GM12872 (cell line): Measurements from ENCODE around the gene NFATC2.

Source experiments
- TF ChIP-seq, protein P1 (sequence below): IDR thresholded peaks from 3 replicates; pipeline ENCODE4 v1.5.1; 2011; ENCODE audit warnings: low read depth, mild to moderate bottlenecking, low read length, moderate library complexity; ENCODE audit not compliant: insufficient read depth

The NFATC2 gene

DNA sequence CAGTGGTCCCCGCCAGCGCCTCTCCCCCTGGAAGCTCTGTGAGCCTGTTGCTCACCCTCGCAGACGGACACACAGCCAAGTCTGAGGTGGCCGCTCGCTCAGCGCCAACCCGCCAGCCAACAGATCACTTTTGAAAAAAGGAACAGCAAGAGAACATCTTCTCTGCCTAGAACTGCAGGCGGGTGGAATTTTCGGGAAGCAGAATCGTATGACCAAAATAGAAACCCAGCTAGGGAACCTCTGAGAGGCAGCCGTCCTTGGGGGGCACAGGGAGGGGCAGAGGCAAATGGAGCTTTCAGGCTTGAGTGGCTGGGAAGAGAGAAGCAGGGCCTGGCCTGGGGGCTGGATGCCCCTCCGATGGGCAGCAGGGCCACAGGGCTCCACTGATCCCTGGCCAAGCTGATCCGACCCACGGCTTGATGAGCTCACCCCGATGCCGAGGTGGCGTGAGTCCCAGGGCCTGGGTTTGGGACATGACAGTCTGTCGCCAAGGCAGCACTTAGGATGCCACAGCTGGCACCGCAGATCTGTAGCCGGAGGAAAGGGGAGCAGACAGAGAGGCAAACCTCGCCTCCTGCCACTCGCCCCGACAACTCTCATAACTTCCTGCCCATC is 9.8 kb downstream of the NFATC2 start:
- TF ChIP-seq, protein P1, sequence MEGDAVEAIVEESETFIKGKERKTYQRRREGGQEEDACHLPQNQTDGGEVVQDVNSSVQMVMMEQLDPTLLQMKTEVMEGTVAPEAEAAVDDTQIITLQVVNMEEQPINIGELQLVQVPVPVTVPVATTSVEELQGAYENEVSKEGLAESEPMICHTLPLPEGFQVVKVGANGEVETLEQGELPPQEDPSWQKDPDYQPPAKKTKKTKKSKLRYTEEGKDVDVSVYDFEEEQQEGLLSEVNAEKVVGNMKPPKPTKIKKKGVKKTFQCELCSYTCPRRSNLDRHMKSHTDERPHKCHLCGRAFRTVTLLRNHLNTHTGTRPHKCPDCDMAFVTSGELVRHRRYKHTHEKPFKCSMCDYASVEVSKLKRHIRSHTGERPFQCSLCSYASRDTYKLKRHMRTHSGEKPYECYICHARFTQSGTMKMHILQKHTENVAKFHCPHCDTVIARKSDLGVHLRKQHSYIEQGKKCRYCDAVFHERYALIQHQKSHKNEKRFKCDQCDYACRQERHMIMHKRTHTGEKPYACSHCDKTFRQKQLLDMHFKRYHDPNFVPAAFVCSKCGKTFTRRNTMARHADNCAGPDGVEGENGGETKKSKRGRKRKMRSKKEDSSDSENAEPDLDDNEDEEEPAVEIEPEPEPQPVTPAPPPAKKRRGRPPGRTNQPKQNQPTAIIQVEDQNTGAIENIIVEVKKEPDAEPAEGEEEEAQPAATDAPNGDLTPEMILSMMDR: no peak

DNA sequence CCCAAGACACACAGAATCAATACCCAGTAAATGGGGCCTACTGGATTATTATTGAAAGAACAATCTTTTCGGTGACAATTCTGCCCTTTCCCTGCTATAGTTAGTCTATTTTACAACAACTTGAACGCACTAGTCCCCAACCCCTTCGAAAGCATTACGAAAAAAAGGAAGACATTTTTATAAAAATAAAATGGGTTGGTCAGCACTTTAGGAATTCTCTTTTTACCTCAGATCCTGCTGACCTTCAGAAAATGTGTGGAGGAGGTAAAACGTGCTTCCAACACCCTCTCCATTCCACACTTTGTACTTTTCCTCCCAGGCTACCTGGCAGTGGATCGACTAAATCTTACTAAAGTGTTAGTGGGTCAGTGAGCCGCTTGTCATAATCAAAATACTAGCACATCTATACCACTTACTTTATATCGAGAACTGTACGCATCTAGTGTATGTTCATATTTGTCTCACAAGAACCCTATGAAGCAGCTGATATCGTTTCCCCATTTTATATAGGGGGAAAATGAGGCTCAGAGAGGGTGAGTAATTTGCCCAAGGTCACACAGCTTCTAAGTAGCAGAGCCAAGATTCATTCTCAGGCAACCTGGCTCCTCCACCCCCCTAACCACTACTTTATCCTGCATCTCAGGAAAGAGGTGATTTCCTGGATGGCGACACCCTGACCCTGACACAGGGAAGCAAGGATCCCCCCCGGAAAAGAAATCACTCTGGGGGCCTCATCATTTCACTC is 10.6 kb downstream of the NFATC2 start:
- TF ChIP-seq, protein P1: no peak

DNA sequence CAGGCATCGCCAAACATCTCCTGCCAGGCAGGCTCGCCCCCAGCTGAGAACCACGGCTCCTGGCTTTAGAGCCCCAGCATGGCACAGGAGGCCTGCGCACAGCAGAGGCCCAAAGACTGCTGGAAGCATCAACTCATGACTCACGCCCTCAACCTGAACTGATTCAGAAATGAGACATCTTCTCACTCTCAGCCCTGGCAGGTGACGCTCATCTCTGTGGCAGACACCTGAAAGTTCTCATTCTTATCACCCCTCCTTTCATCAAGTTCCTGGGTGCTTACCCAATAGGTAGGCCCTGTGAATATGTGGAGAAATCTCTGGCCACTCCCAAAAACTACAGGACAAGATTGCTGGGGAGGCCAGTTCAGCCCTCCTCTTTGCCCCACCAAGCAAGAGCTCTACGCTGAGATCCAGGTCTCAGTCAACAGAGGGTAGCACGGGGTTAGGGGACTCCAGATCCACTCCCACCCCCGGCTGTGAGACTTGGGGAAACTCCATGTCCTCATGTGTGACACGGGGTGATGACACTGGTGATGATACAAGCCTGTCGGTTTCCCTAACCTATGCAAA is 11.3 kb downstream of the NFATC2 start:
- TF ChIP-seq, protein P1: no peak

DNA sequence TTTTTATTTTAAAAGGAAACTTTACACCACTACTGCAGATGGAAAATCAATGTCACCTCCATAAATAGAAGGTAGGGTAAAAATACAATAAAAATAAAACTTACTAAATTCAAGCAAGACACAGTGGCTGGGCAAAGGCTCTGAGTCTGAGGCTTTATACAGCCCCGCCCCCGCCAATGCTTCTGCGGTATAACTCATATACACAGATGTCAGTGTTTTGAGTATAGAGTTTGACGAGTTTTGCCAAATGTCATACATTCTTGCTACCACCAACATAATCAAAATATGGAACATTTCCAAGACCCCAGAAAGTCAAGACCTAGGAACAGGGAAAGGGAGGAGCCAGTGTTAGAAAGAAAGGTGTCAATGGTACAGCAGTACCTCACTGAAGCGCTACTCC is 12.8 kb downstream of the NFATC2 start:
- TF ChIP-seq, protein P1: no peak

DNA sequence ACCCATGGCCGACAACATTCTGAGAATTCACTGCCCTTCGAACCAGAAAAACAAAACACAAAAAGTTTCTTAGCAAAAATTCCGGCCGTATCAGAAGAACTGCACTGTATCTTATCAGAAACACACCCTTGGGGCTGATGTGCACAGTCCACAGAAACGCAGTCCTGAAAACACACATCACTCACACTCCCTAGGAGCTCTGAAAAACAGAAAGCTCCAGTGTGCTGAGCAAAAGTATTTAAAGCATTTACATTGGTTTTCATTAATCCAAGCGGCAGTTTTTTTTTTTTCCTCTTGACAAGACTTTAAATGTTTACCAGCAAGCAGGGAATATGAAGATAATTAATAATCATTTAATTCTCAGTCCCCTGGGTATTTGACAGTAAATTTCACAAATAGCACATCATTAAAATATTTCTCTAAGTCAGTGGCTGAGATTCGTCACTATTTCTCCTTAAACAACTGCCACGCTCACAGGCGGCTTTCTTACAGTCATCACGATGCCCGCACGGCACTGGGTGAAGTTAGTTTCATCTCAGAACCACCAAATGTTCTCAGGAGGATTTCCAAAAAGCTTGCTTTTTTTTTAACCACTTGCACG is 13.3 kb downstream of the NFATC2 start:
- TF ChIP-seq, protein P1: no peak

DNA sequence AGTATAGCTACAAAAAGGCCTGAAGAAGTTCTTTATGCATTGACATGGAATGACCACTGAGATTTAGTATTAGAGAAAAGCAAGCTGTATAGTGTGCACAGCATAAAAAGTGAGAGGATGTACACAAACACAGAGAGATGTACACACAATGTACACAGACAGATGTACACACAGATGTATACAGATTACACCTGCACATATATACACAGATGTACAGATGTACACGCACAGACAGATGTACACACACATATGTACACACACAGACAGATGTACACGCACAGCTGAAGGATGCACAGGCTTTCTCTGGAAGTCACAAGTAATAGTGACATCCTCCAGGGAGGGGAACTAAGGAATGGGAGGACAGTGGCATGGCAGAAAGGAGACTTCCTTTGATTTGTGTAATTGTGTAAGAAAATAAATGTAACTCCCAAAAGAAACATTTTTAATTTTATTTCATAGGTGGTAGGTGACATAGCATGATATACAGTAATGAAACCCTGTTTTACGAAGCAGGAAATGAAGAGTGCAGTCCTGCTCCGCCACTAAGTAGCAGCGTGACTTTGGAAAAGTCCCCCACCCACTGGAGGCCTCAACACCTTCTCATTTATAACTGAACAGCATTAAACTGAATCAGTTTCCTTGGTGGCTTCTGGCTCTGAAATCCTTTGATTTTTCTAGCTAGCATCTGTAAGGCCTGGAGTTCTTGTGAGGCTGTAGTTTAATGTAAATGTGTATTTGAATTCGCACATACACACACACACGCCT is 14.1 kb downstream of the NFATC2 start:
- TF ChIP-seq, protein P1: no peak

DNA sequence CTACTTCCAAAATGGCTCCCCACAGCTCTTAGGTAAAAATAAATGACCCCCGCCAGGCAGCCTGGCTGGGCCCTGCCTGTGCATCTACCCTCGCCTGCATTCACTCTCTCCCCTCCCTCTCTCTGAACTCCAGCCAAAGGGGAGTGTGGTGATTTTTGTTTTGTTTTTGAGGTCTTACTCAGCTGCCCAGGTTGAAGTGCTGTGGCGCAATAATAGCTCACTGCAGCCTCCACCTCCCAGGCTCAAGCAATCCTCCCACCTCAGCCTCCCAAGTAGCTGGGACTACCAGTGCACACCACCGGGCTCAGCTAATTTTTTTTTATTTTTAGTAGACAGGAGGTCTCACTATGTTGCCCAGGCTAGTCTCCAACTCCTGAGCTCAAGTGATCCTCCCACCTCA is 15.8 kb downstream of the NFATC2 start:
- TF ChIP-seq, protein P1: no peak
